KG1 (cell line): ENCODE results near the gene PARG.
"Not testable (repeated sequence)": the region's sequence is repeated elsewhere in the genome, so short reads cannot be mapped to it uniquely, and the experiment has no call there.

Experiments
- DNase-seq: peaks from one replicate; lab custom pipeline; 2025; lab: John Stamatoyannopoulos, UW

PARG gene

DNA sequence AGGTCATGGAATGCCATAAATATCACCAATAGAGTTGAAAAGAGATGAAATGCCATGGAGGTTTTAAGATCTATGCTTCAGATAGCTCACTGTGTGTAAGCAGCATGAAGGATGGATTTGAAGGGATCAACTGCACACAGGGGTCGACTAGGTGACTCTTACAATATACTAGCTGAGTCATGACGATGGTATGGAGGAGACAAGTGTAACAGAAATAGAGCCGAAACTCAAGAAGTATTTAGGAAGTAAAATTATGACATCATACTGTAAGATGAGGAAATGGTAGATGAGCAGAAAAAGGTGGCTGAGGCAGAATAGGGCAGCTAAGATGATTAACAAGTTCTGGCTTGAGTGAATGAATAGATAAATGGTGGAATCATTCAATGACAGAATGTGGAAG, 38.0 kb downstream of the PARG start:
- DNase-seq: not testable (repeated sequence)

DNA sequence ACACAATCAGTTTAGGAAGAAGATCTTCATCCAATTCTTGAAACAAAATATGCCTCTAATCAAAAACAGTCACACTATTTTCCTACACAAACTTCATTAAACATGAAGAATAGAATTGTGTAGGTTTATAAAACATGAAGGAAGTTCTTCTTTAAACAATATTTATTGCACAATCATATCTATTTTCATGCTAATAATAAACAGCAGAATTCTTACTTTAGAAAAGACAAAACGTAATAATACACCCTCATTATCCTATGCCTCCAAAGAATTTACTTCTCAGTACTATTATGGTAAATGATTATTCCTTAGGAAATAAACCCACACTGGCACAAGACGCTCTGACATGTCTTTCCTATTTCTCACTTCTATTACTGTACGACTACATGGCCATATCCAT, 41.4 kb downstream of the PARG start:
- DNase-seq: not testable (repeated sequence)

DNA sequence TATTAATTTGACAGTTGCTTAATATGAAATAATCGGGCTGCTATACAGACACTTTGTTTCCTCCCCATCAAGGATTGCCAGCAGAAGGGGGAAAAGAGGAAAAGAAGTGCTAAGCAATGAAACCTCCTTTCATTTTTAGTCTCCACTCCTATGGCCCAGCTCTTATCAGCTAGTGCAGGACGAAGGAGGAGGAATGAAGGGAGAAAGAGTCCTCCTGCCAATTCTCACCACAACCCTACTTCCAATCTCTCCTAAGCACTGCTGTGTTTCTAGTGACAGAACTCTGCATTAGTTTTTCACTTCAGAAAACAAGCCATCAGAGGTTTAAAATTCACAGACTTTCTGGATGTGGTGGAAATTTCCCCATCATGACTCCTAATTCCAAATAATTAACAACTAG, 41.8 kb downstream of the PARG start:
- DNase-seq: not testable (repeated sequence)

DNA sequence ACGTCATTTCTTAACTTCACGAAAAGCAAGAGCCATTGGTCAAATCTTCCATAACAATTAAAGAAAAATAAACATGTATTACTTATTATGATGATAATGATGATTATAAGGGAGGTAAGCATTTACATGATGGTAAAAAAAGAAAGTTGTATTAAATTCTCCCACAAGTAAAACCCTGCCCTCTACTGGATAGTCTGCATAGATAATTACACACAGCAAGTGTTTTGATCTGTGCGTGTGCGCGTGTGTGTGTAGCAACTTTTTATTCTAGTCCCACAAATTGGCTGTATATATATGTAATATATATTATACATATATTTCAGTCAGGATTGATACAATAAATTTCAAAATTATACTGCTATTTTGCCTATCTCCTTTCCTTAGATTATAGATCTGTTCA, 51.8 kb downstream of the PARG start:
- not testable (repeated sequence) for DNase-seq

DNA sequence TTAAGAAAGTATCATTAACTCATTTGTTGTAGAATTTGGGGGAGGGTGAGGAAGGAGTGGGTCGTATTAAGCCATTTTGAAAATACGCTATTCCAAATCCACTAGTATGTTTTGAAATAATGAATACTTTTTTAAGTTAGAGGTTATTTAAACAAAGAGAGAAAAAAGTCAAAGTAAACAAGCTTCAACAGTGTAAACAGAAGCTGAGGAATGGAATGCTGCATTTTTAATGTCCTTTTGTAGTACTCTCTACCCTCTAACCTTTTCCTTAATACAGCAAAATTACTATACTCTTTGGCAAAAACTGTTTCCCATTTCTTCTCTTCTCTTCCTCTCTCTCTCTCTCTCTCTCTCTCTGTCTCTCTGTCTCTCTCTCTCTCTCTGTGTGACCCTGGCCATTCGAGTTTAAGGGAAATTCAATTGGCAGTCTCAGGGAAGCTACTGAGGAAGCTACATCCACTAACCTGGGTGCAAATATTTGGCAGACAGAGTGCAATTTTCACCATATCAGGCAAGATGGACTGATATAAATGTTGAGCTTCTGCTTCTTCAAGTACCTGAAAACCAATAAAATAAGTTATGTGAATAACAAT, 57.0 kb downstream of the PARG start:
- DNase-seq: not testable (repeated sequence)

DNA sequence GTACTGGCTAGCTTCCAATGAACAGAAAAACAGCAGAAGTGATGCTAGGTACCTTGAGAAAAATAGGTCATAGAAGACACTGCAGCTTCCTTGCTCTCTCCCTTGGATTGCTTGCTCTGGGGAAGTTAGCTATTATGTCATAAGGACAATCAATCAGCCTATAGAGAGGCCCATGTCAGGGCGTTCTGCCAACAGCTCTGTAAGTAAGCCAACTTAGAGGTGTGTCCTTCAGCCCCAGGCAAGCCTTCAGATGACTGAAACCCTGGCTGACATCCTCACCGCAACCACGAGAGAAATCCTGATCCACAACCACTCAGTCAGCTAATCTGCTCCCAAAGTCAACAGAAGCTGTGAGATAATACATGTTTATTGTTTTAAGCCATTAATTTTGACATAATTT, 58.0 kb downstream of the PARG start:
- DNase-seq: not testable (repeated sequence)

DNA sequence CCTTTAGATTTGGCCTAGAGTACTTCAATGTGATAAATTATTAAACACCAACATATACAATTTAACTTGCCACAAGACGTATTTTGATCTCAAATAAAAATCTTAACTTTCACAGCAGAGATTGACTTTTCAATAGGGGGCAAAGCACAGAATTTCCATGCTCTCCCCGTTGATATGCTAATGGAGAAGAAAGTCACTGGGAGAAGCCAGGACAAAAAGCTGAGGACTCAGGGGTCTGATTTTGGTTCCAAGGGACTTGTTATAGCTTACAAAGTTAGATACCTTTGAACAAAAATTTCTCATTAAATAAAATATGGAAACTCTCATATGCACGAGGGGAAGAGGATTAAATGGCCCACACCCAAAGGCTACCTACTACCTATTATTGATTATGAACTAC, 59.5 kb downstream of the PARG start:
- DNase-seq: not testable (repeated sequence)

DNA sequence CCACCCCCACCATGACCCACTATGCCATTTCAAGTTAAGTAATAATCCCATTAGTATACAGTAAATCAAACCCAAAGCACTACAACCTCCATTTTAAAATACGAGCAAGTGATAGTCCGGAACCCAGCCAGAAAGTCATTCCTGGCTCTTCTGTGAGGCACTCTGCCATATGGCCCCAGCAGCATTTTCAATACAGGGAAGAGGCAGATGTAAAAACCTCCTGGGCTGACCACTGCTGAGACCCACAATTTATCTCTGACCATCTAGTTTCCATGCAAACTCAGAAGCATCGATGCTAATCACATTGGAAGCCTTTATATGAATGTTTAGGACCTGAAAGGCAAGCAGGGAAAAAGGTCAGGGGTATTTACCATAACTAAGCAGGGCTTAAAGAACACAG, 69.1 kb downstream of the PARG start:
- not testable (repeated sequence) for DNase-seq

DNA sequence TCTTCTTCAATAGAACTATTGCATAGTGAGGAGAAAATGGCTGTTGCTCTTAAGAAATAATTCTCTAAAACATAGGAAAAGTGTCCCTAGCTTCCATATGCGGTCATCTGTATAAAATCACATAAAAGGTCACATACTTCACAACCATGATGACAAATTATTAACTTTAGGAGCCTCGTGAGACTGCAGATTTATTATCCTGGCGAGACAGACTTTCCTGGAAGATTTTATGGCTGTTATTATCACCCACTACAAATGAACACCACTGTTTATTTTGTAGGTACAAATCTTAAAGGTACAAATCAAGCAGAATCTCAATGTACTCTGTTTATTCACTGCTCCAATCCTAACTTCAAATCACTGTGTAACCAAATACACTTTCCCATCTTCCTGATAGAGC, 70.4 kb downstream of the PARG start:
- not testable (repeated sequence) for DNase-seq

DNA sequence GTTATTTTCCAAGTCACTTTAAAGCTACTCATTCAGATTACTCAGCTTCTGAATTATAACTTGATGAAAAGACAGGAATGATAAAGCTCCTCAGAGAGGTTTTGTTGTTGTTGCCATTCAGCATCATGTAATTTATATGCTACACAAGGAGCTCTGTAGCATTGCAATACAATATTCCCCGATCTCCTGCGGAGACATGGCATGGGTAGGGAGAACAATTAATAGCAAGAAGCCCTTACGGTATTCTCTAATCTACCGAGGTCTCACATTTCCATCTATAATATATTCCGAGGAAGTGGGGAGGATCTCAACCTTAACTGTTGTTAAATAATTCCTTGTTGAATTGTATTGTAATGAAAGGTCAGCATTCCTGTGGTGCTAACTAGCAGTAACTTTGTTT, 81.9 kb downstream of the PARG start:
- DNase-seq: not testable (repeated sequence)

DNA sequence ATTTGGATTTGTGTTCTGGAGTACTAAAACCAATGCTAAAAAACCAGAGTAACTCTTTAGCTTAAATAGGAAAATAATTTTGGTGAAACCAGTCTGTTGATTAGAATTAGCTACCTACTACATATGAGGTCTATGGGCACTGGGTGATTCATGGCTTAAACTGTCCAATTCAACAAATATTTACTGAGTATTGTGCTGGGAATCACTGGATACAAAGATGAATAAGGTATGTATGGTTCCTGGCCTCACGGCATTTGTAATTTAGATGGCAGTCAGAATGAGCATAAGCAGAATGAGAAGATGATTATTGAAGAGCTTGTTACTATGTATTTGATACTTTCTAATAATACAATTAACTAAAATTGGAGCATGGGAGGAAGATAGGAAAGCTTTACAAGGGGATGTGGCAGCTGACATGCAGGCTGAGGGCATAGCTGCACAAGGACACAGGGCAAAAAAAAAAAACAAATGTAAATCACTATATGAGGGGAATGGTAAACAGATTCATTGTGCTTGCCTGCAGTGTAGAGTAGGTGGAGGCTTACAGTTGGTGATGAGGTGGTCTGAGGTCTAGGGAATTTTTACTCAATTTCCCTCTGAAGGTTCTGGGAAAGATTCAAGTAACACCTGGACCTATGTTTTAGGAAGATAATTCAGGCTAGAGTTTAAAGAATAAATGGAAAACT, 83.0 kb downstream of the PARG start:
- not testable (repeated sequence) for DNase-seq

DNA sequence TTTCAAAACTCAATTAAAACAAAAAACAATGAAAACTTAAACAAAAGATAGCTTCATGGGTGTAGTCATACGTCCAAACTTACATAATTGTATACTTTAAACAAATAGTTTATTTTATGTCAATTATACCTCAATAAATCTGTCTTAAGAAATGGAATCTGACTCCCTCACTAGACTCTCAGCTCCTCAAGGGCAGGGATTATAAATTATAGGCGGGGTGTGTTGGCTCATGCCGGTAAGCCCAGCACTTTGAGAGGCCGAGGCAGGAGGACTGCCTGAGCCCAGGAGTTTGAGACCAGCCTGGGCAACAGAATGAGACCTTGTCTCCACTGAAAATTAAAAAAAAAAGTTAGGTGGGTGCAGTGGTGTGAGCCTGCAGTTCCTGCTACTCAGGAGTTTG, 92.3 kb downstream of the PARG start:
- not testable (repeated sequence) for DNase-seq

DNA sequence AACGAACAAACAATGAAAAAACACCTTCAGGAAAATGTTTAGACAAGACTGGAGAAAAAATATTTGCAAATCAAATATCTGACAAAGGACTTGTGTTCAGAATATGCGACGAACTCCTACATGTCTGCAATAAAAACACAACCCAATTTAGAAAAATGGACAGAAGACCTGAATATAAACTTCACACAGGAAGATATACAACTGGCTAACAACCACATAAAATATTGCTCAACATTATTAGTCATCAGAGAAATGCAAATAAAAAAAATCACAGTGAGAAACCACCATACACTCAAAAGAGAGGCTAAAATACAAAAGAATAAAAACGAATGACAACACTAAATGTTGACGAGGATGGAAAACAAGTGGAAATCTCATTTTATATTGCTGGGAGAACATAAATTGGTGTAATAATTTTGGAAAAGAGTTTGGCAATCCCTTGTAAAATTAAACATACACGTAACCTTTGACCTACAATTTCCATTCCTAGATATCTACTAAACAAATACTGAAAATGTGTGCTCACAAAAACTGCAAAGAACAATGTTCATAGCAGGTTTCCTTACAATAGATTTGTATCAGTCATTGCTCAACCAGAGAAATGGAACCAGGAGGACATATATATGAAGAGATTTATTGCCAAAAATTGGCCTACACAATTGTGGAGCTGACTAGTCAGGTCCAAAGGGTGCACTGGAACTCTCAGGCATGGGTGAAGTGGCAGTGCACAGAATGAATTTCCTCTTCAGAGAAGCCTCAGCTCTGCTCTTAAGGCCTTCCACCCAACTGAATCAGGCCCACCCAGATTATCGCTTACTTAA, 96.8 kb downstream of the PARG start:
- DNase-seq: no peak

DNA sequence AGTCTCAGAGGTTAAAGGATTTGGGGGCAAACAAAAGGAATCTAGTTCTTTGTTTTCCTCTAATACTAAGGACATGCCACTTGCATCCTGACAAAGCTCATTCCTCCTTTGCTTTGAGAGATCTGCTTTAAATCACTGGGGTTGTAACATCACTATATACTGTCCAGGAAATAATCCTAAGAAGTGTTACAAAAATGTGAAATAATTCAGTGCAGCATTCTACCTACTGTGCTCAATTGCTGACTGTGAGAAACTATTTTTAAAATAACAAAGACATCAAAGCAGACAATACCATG, 99.5 kb downstream of the PARG start:
- DNase-seq: not testable (repeated sequence)

DNA sequence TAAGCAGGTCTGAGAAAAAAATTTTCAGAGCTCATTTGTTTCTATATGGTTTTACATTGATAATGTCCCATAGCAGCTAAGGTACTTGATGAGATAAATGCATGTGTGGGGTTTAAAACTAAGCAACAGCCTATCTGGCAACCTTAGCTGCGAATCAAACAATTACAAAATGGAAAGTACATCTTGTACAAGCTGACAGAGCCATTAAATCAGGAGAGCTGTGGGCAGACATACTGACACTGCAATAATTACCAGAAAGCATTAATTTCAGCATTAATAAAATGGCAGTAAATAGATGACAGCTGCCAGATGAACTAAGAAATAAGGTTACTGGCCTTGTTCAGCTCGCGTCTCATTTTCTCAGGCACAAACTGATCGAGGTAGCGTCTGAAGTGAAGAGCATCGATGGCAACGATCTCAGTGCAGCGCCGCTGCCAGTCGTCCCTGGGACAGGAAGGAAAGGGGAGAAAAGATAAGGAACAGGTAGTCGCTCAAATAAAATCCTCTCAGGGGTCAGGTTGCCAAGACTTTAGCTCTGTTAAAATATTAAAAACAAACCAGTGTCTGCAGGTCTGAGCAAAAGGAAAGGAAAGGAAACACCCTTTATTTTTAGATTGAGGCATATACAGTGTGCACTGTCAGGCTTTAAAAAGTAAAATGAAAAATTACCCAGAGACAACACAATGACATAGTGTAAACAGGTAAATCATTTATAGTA, 100.1 kb downstream of the PARG start:
- DNase-seq: no peak

DNA sequence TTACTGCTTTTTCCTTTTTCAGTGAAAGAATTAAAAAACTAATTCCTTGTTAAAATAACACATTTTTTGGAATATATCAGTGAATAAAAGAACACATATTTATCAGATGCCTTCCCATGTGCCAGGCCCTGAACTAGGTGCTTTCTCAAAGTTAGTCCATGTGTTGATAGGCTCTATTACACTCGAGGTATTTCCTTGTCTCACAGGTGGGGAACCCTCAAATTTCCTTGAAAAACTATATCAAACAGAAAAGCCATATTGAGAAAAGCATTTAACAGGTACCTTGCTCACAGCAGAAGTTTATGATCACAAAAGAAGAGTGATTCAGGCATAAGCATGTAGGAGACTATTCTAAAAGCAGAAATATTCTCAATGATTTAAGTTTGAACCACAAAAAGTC, 104.1 kb downstream of the PARG start:
- no peak for DNase-seq

DNA sequence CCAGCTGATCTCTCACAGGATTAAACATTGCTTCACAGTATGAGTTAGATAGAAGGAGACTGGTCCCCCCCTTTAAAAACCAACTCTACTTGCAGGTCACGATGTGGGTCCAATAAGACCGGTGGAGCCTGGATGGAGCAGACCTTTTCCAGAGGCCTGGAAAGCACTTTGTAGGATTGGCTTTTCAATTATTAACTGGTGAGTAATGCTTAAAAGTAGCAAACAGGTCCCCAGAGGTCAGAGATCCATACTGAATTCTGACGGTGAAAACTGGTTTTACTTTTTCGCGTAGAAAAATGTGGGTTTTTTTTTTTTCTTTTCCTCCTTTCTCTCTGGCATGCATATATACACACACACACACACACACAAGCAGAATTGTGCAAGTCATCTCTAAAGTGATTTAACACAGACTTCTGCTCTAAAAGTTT, 104.8 kb downstream of the PARG start:
- DNase-seq: no peak

DNA sequence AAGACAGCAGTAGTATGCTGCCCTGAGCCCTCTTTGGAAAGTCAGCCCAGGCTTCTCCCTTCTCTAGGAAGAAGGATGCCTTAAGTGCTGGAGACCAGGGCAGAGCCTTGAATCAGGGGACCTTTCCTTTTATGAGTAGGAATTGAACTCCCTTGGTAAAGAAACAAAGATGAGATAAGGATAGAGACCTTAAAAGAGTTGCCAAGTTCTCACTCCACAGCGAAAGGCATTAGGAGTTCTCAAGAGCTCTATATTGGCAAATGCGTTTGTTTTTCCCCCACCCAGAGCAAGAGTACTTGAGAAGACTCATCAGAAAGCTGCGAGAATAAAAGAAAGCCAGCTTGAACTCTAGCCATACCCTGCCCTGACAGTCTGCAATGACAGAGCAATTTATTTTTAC, 106.9 kb downstream of the PARG start:
- DNase-seq: no peak

DNA sequence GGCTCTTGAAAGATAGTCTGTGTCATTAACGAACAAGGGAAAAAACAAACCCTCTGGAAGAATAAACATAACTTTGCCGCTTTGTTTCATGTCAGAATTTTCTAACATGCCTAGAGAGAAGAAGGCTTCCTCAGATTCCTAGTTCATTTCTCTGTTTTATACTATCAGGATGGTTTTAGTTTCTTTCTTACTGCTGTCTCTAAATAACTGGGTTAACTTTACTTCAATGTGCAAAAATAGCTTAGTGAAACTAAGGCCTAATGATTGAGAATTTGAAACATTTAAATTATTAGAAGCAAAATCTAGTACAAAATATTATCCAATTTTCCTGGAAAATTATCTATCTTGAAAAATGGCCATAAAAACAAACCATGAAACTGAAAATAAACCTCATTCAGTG, 107.6 kb downstream of the PARG start:
- DNase-seq: no peak

DNA sequence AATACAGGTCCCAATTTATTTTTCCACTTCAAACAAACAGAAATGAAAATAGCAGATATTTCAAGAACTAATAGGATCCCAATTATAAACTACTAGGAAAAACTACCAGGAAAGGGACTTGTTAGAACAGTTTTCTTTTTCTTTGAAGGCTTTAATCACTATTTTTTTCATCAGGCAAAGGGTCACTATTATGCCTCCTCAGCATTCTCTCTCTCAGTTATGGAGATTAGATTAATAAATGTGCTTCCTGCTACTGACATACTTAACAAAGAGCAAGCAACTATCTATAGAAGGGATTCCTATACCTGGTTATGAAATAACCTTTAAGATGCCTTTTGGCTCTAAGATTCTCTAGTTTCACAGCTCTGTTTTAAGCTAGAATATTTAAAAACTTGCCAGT, 108.7 kb downstream of the PARG start:
- DNase-seq: no peak

DNA sequence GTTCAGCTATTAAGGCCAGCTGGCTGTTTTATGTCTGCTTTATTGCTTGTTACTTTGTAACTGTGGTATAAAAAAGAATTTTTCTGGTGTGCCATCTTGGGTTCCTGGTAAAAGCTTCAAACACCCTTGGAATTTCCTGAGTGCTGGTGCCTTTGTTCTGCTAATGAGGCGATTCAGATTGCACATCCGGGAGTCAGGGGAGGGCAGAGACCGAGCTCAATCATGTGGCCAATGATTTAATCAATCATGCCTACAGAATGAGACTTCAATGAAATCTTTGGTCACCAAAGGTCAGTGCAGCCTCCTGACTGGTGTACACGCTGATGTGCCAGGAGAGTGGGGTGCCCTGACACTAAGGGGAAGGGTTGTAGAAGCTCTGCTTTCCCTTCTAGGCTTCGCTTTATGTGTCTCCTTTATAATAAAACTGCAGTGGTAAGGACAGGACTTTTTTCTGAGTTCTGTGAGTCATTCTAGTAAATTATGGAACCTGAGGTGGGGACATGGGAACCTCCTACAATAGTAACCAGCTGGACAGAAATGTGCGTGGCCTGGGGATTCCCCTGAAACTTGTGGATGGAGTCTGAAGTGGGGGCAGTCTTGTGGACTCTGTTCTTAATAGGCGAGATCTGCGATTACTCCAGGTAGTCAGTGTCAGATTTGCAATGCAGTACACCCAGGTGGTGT, 110.3 kb downstream of the PARG start:
- no peak for DNase-seq

DNA sequence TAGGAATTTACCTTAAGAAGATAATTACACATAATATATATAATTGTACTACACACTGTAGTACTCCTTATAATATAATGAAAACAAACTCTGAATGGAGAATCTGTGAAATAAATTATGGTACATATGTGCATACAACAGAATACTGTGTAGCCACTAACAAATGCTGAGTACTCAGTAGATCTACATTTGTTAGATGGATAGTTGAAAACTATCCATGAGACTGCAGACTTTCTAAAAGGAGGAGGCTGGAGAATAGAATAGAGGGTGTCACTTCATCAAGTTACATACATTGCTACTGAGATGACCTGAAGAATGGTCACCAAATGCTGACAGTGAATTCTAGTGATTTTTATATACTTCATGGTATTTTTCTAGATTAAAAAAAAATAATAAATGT, 111.0 kb downstream of the PARG start:
- no peak for DNase-seq
